Fibroblast of villous mesenchyme (primary cell): ENCODE data around the gene PKNOX1. TPM values are rescaled to one million over a fixed set of nuclear protein-coding genes. Genes with fewer than 3 reads are reported as not detected.

Experiments
- DNase-seq: peaks from one replicate; pipeline ENCODE4 v3.0.0-alpha.2; 2010; ENCODE audit warnings: low read depth
- H3K4me3 ChIP-seq: 2 replicates; pipeline ENCODE4 v1.5.1; 2011; ENCODE audit warnings: low read depth, mild to moderate bottlenecking, low read length
- total RNA-seq: library from RNA; depleted of rRNA; stranded (reverse); fragments of >200 nt; gene quantifications from 2 replicates; pipeline ENCODE4 v1.2.3, GENCODE V29; 2012
- TF ChIP-seq, protein P1 (sequence below): IDR thresholded peaks from 2 replicates; pipeline ENCODE4 v1.5.1; 2012; ENCODE audit warnings: low read depth, mild to moderate bottlenecking, low read length; ENCODE audit not compliant: insufficient read depth

Gene PKNOX1
- total RNA-seq, 1 donor: 16.8 TPM

DNA sequence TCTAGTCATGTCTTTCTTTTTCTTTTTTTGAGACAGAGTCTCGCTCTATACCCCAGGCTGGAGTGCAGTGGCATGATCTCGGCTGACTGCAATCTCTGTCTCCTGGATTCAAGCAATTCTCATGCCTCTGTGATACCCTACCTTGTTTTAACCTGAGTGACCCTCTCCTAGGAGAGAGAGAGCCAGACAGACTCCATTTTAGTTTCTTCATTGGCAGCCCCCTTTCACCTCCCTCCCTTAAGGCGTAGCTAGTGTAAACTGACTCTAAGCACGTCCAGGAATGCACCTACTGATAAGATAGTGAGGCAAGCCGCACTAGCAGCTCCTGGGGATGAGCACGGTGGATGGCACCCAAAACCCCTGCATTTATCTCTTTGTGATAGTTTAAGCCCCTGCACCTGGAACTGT is 5.2 kb upstream of the PKNOX1 start:
- DNase-seq: peak; percentile 81
- no peak overlapping the region for H3K4me3 ChIP-seq
- TF ChIP-seq, protein P1, sequence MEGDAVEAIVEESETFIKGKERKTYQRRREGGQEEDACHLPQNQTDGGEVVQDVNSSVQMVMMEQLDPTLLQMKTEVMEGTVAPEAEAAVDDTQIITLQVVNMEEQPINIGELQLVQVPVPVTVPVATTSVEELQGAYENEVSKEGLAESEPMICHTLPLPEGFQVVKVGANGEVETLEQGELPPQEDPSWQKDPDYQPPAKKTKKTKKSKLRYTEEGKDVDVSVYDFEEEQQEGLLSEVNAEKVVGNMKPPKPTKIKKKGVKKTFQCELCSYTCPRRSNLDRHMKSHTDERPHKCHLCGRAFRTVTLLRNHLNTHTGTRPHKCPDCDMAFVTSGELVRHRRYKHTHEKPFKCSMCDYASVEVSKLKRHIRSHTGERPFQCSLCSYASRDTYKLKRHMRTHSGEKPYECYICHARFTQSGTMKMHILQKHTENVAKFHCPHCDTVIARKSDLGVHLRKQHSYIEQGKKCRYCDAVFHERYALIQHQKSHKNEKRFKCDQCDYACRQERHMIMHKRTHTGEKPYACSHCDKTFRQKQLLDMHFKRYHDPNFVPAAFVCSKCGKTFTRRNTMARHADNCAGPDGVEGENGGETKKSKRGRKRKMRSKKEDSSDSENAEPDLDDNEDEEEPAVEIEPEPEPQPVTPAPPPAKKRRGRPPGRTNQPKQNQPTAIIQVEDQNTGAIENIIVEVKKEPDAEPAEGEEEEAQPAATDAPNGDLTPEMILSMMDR: no peak

DNA sequence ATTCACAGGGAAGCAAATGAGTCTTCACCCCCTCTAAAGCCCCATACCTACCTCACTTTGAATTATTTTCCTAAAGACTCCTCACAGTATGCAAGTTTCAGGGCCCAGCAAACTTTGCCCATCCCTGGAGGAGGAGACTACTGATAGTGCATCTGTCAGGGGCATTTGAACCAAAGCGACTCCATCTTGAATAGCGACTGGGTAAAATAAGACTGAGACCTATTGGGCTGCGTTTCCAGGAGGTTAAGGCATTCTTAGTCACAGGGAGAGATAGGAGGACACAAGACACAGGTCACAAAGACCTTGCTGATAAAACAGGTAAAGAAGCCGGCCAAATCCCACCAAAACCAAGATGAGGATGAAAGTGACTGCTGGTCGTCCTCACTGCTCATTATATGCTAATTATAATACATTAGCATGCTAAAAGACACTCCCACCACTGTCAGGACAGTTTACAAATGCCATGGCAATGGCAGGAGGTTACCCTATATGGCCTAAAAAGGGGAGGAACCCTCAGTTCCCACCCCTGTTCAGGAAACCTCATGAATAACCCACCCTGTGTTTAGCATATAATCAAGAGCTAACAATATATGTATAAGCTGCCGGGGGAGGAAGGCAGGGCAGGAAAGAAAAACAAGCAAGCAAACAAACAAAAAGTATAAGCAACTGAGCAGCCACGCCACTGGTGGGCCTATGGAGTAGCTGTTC is 3.3 kb upstream of the PKNOX1 start:
- DNase-seq: no peak
- TF ChIP-seq, protein P1: no peak
- no peak overlapping the region for H3K4me3 ChIP-seq

DNA sequence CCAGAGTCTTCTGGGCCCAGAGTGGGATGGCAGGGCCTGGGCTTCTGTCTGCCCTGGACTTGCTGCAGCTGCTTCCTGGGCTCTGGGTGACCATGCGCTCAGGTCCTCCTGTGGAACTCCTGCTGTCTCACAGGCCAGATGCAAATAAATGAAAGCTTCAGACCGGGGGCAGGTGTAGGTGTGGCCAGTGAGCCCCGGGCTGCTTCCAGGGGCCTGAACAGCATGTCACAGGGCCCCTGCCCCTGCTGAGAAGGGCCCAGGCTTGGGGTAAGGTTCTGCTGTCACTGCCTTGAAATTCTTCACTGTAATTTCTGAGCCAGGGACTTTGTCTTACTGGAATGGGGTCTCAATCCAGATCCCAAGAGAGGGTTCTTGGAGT is 2.5 kb upstream of the PKNOX1 start:
- TF ChIP-seq, protein P1: no peak
- DNase-seq: no peak
- no peak overlapping the region for H3K4me3 ChIP-seq

DNA sequence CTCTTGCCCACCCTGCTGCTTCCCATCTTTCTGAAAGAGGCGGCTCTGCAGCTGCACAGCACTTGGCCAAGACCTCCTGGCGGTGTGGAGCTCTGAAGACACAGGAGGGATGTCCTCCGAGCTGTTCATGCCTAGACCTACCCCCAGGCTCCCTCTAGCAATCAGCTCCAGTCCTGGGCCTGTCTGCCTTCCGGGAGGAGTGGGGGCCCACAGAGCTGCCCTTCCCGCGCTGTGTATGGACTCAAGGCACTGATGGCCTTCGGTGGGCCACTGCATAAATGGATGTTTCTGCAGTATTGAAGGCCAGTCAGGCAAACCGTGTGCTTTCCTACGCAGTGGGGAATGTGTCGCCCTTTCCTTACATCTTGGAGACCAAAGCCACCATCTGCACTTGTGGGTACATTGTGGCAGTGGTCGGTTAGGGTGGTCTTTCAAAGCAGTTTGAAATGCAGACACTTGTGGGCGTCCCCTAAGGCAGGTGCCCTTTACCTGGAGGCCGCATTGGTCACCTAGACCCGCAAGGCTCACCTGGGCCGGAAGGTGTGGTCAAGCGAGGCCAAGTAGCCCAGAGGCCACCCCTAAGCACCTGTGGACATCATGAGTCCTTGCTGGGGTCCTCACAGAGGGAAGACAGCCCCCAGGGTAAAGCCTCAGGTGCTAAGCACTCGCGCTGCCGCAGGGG is 912 bp upstream of the PKNOX1 start:
- no peak for DNase-seq
- H3K4me3 ChIP-seq: peak overlapping the region; percentile 63
- TF ChIP-seq, protein P1: no peak

DNA sequence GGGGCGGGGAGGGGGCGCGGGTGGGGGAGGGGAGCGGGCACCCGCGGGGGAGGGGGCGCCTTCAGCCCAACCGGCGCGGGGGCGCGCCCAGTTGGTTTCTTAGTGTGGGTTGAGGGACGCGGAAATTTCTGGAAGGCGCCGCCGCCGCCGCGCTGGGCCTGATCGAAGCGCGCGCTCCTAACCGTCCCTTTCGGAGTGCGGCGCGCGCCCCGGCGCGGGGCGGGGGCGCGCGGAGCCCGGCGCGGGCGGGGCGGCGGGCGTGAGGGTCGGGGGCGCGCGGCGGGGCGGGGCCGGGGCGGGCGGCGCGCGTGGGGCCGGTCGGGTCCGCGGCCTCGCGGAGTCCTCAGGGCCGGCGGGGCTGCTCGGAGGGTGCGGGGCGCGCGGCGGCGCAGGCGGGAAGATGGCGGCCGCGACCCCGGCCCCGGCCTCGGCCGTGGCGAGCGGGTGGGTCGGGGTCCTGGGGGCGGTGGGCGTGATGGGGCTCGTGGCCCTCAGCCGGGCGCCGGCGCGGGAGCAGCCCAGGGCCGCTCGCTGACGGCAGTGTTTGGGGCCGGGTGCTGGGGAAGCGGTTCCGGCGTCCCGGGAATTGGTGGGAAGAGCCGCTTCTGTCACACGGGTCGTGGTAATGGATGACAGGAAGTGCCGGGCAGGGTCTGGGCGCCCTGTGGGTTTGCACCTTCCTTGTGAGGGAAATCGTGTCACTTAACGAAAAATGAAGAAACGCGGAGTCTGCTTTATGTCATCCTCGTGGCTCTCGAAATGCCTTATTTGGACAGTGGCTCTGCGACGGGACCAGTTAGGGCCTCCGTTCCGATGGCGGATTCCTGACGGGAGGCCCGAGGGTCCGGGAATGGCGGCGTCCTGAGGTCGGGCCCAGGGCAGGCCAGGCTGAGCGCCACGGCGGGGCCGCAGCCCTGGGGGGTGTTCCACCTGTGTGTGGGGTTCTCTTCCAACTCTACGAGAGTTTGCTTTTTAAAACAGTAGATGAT is 764 bp downstream of the PKNOX1 start:
- H3K4me3 ChIP-seq: peak overlapping the region; percentile 82
- TF ChIP-seq, protein P1: no peak
- DNase-seq: peak; percentile 82

DNA sequence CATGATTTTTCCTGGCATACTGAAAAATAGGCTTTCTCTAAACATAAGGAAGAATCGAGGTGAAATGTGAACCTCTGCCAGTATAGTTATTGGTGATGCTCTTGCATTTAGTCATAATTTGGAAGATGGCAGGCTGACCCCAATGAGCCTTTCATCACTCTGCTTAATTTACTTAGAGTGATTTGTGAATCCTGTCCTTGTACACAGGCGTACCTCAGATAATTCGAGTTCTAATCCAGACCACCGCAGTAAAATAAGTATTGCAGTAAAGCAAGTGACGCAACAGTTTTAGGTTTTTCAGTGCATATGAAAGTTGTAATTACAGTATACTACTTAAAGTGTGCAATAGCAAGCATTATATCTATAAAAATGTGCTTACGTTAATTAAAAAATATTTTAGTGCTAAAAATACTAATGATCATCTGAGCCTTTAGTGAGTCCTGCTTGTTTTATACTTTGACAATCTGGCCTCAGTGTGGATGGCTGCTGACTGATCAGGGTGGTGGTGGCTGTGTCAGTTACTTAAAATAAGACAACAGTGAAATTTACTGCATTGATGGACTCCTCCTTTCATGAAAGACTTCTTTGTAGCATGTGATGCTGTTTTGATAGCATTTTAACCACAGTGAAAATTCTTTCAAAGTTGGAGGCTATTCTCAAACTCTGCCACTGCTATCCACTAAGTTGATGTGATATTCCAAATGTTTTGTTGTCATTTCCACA is 1.7 kb downstream of the PKNOX1 start:
- DNase-seq: no peak
- TF ChIP-seq, protein P1: no peak

More for the DNA sequence above, 1.7 kb downstream of the PKNOX1 start:
- H3K4me3 ChIP-seq: peak overlapping the region; percentile 82
